HG03442 (cell line): ENCODE measurements around the gene UNKL.
"Not testable (repeated sequence)": the region's sequence is repeated elsewhere in the genome, so short reads cannot be mapped to it uniquely, and the experiment has no call there.

Source experiments
- ATAC-seq: cut with Tn5 transposase; IDR thresholded peaks from one replicate; pipeline ENCODE4 v1.9.1; 2021; ENCODE audit warnings: mild to moderate bottlenecking, moderate library complexity; ENCODE audit not compliant: unreplicated experiment

Gene UNKL

DNA sequence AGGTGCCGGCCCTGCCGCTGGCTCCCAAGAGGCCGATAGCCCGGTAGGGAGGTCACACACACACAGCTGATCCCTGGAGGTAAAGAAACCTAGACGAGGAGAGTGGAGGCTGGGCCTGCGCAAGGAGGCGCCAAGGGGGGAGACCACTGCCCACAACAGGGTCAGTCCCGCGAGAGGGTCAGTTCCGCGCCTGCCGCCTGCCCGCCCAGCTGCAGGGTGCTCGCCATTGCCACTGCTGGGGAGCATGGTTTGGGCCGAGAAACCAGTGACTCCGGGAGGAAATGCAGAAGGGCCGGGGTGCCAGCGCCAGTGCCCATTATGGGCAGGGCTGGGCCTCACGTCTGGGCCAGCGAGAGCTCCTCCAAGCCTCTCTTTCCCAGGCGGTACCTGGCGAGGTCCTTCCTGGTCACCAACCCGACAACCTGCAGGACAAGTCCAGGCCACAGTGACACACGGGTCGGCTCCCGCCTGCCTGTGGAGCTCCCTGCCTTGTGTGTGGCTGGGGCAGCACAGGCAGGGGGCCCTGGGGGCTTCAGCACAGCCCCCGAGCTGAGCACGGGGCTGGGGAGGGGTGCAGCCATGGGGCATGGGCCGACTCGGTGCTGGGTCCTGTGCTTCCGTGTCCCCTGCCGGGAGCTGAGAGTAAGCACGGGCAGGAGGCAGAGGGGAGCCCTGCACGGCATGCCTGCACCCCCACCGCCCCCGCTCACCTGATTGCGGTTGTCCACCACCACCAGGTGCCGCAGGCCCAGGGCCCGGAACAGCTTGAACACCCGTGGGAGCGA lies 32.0 kb upstream of the UNKL start:
- ATAC-seq, result no peak

DNA sequence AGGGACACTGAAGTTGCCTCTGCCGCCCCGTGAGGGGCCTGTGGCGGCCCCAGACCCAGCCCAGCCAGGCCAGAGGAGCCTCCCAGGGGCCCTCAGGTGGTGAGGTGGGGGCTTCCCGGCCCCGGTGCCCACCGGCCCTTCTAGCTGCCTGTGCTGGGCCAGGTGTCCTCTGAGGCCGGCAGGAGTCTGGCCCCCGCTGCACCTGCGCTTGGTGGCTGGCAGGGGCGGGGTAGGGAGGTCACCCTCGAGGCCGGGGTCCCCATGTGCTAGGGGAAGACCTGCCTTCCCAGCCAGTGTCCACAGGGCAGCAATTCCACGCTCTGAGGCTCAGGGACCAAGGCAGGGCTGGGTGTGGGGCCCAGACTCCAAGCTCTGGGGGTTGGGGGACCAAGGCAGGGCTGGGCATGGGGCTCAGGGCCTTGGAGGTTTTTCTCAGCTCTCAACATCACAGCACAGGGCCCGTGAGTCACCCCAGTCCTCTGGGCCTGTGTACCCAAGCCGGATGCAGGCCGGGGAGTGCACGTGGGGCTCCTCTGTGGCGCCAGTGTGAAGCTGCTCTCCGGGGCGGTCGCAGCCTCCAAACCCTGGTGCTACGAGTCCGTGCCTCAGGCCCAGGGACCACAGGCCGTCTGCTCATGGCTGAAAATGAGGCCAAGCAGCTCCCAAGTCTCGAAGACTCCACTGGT lies 31.2 kb upstream of the UNKL start:
- no peak for ATAC-seq

DNA sequence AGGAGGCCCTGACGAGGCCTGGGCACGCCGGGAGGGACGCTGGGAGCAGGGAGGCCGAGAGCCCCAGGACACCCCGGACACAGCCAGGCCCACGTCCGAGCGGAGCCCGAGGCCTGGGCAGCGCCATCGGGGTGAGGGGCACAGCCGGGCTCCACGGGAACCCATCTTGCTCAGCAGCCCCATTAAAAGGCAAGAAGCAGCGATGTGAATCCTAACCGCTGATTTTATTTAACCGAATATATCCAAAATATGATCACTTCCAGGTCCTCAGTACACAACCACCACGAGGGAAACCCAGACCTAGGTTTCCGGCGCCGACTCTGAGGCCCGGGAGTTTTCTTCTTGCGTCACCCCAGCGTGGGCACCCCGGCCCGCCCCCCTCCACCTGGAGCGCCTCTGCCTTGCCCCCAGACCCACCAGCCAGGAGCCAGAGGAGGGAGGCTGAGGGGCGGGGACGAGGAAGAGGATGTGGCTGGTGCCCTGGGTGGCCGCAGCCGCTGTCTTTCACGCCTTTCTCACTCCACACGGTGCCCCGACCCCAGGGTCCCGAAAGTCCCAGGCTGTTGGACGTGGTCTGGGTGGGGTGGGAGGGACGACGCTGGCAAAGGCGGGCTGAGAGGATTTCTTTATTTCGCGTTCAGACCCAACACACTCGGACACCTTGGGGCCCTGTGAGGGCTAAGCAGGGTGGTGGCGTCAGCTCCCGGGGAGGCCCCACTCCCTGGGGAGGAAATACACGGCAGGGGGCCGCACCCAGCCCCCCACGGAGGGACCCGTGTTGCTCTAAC lies 30.4 kb upstream of the UNKL start:
- ATAC-seq, result no peak

DNA sequence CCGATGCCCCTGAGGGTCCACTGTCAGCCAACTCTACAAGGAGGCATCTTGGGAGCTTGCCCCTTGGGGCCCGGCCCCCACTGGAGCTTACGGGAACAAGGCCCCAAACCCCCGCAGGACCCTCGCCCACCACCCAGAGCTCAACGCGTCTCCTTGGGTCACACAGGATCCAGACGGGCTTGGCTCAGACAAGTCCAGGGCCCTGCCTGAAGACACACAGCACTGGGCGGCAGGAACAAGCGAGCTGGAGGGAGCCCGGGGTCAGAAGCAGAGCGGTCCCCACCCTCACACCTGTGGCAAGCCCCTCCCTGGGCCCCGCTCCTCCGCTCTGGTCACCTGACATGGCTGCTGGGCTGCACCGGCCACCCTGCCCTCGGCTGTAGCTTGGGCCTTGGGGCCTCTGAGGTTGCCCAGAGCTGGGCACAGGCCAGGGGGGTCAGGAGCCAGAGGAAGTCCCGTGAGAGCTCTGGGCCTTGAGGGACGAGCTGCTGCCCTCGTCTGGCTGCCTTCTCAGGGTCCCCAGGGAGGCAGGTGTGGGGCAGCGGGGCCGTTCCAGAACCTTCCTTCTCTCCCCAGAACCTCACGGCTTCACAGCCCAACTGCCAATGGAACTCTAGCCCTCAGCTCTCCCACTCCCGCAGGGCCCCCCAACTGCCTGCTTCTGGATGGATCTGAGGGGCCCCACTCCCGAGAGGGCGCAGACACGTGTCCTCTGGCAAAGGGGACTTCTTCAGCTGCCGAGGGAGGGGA lies 29.7 kb upstream of the UNKL start, which contains the start of gene CCDC154:
TSS of gene CCDC154 (minus strand) at position 577 of the 750 bp plus-strand sequence. CDS start at position 343, 234 bp downstream.
- ATAC-seq, result no peak

DNA sequence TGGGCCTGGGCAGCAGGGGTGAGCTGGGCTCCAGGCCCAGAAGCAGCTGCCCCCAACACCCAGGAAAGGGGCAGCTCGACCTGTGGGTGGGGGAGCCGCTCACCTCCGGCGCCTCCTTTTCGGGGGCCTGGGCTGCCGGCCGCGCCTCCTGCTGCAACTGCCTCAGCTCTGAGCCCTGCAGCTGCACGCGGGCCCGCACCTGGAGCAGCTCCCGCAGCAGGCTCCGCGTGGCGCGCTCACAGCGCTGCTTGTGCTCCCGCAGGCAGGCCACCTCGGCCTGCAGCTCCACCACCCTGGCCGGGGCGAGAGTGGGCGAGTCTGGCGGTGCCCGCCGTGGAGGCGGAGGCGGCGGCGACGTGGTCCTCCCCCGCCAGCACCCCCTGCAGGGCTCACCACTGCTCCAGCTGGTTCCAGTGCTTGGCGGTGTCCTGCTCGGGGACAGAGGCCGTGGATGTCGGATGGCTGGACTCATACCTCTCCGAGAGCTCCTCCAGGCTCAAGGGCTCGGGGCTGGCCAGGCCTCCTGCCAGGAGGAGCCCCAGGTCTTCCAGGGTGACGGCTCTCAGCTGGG lies 29.0 kb upstream of the UNKL start:
- no peak for ATAC-seq

DNA sequence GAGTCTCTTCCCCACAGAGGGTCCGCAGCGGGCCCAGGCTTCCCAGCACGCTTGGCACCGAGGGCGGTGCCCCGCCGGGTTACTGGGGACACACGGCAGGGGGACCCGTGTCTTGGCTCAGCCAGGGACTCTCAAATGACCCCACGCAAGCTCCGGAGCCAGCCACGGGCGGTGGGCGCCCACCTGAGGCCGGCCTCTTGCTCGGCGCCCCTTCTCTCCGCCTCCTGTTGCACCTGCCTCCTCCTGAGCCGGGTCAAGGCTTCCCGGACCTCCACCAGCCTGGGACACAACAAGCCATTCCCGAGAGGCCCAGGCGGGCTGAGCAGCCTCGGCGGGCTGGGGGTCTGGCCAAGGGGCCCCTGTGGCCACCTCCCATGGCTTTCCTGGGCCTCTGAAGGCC lies 28.2 kb upstream of the UNKL start:
- ATAC-seq, result no peak

DNA sequence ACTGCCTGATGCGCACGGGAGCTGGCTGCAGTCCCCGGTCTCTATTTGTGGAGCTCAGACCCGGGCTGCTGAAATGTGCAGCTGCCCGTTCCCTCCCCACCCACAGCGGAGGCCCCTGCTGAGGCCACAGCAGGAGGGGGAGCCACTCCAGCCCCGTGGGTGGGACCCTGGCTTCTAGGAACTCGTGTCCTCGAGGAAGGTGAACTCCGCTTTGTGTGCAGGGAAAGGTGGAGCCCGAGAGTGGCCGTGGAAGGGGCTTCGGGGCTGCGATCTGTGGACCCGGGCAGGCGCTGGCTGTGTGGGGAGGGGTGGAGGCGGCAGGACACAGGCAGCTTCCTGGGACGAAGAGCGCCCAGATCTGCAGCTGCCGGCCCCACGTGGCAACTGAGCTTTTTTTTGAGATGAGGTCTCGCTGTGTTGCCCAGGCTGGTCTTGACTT lies 26.9 kb upstream of the UNKL start:
- ATAC-seq, result no peak

DNA sequence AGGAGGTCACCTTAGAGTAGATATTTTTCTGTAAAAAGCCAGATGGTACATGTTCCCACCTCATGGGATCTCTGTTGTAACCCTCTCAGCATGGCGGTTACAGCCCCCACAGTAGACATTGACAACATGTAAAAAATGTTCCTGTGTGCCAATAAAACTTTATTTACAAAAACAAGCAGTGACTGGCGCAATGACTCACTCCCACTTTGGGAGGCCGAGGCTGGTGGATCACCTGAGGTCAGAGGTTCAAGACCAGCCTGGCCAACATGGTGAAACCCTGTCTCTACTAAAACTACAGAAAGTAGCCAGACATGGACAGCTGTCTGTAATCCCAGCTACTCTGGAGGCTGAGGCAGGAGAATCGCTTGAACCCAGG lies 25.2 kb upstream of the UNKL start:
- ATAC-seq, result not testable (repeated sequence)

DNA sequence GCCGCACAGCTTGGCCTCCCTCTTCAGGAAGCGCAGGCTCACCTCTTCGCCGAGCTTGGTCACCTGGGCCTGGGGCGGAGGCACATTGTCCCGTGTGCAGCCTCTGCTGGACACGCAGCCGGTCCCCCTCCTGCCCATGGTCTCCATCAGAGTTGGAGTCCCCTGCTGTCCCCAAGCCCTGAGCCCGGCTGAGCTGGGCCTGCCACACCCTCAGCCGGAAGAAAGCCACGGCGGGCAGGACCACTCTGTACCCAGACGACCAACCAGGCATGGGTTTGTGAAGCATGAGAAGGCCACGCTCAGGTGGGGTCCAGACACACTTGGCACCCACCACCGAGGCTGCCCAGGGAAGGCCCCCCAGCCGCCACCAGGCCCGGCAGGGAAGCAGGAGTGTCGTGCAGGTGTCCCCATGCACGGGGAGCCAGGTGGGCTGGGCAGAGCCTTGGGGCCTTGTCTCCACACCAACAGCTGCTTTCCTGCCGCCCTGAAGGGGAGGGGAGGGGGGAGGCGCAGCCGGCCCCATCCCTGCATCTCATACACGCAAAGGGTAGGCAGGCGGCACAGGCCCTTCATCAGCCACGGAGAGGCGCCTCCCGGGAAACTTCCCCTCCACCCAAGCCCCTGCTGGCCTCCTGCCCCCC lies 24.7 kb upstream of the UNKL start:
- no peak for ATAC-seq

DNA sequence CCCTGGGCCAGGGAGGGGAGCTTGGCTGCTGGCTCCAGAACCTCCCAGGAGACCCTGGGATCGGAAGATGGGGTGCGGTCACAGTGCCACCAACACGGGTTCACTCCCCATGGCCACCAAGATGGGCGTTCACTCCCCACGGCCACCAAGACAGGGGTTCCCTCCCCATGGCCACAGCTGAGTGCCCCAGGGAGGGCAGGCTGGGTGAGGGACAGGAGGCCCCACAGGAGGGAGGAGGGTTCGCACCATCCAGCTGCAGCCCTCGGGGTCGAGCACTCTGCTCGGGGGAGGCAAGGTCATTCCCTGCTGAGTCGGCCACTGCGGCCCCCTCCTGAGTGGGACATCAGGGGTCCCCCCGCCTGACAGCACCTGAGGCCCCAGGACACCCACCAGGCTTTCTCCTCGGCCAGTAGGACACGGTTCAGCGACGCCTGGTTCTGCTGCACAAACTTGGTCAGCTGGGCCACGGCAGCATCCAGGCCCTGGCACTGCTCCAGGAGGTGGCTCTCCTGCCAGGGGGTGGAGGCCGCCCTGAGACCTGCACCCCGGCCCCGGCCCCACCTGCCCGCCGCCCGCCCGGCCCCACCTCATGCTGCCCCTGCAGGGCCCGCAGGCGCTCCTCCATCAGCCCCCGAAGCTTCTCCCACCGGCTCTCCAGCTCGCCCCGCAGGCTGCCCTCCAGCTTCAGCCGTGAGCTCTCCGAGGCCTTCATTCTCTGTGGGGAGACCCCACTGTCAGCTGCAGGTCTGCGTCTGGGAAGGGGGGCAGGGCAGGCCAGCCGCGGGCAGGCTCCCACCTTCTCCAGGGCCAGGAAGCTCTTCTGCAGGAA lies 23.9 kb upstream of the UNKL start:
- no peak for ATAC-seq

DNA sequence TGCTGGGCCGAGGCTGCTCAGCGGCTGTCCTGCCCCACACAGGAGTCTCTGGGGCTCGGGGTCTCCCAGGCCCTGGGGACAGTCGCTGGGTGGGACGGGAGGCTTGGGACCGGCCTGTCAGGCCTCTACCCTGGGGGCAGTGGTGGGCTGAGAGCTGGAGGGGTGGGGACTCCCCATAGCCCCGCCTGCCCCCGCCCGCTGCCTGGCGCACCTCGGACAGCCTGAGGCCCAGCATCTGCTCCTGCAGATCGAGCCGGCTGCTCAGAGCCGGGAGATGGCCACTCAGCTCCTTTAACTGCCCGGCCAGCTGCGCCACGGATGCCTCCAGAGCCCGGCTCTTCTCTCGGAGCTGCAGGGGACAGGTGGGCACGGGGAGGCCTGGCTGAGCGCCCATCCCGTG lies 23.1 kb upstream of the UNKL start:
- ATAC-seq, result no peak

DNA sequence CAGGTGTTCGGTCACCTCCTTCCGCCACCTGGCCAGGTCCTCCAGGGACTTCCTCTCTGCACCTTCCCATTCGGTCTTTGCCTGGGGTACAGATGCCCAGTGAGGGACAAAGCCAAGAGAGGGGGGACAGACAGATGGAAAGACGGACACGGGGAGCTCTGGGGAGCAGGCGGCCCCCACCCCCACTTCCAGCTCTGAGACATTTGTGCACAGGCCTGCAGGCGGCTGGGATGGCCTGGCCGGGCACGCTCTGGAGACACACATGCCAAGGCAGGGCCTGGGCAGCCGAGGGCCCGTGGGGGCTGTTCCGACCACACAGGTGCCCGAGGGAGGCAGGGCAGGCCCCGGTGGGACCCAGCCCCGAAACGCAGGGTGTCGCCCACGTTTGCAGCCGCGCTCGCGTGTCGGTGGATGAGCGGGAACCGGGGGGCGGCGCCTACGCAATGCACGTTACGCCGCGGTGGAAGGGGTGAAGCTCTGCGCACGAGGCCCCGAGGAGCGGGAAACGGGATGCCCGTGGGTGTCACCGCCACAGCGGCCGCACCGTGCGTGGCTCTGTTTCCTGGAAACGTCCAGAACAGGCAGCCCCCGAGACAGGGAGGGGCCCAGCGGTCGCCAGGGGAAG lies 22.3 kb upstream of the UNKL start:
- no peak for ATAC-seq

DNA sequence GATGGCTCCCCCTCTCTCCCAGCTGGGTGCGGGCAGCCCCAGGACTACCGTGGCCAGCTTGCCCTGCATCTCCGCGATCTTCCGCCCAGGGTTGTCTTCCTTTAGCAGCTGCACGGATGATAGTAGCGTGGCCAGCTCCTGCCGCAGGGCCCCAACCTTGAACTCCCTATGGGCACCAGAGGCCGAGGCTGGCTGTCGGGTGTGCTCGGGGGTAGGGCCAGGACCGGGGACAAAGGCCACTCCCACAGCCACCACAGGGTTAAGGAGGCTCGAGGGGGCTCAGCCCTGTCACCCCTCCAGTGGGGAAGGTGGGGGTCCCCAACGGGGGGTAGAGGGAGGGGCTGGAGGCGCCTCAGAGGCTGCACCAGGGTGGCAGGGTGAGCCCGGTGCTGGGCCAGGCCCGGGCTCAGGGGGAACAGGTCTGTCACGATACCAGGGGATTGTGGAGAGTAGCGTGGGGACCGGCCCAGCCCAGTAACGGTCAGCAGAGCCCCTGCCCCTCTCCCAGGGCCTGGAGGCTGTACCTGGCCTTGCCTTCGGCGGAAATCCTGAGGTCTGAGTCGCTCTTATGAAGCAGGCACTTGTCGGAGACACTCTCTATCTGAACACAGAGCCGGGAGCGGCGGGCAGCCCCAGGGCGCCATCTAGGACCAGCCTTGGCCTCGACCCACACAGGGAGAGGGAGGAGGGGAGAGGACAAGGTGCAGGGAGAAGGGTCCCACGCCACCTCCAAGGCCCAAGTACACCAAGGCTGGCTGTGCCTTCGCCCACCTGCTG lies 21.6 kb upstream of the UNKL start:
- ATAC-seq, result no peak

DNA sequence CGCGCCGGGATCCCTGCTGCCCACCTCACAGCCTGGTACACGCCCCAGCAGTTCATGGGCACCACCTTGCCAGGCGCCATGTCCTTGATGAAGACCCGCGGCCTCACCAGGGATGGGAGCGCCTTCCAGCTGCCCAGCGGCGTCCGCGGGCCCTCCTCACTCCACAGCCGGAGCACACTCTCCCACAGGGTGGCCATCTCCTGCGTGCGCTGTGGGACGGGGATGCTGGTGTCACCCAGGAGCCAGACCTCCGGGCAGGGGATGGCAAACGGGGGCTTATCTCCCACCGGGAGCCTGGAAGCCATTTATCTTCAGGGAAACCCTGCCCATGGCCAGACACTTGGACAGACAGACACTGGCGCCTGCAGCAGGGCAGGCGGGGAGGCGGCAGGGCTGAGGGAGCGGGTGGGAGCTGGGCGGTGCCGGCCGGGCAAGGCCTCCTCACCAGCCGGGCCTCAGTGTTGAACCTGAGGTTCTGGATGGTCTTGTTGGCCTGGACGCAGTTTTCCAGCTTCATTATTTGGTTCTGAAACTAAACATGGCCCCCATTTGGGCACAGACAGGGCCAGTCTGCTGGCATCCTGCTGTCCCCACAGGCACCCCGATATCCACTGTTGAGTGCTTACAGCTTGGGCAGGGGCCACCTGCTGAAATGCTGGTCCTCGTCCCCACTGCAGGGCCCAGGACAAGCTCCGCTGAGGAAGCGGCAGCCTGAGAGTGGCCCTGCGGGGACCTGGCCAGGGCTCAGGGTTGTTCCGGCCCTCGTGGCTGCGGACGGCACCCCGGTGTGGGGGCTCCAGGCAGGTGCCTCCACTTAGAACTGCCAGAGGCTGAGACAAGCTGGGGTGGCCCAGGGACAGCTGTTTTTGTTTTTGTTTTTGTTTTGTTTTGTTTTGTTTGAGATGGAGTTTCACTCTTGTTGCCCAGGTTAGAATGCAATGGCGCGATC lies 20.4 kb upstream of the UNKL start:
- no peak for ATAC-seq

DNA sequence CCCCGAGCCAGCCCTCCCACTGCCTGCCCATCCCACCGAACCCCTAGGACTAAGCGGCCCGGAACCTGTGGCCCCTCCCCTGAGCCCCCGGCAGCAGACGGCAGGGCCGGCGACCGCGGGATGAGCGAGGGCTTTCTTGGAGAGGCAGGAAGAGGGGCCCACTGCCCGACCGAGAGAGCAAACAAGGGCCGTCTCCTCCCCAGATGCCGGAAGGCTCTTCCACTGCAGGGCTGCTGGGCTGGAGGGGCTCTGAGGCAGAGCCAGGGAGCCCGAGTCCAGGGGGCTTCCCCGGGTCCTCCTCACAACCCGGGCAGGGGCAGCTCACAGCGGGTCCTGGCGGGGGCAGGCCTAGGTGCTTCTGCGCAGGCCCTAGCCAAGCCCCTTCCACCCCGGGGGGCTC lies 19.3 kb upstream of the UNKL start:
- ATAC-seq, result no peak

DNA sequence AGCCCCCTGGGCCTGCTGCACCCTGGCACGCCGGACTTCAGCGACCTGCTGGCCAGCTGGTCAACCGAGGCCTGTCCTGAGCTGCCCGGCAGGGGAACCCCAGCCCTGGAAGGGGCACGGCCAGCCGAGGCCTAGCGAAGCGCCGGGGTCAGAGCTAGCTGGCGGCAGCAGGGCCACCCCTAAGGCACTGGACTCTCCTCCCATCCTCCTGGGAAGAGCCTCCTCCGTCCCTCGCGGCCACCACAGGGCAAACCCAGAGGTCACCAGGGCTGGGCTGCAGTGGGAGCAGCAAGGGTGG lies 18.7 kb upstream of the UNKL start:
- no peak for ATAC-seq
